GM12864 (cell line): ENCODE results near the gene PWWP2A.

Experiments
- DNase-seq: peaks from one replicate; pipeline ENCODE4 v3.0.0-alpha.2; 2011; ENCODE audit warnings: low read depth
- H3K4me3 ChIP-seq: 2 replicates; pipeline ENCODE4 v1.5.1; 2011; ENCODE audit warnings: mild to moderate bottlenecking, low read depth, low read length, control low read depth
- TF ChIP-seq, protein P1 (sequence below): IDR thresholded peaks from 2 replicates; pipeline ENCODE4 v1.5.1; 2011; ENCODE audit warnings: low read depth, mild to moderate bottlenecking, moderate library complexity, low read length, control low read depth, inconsistent platforms; ENCODE audit errors: missing control alignments

The PWWP2A gene

GRCh38 chr5:160096178-160096577 lies 23.1 kb downstream of the PWWP2A start:
- TF ChIP-seq, protein P1, sequence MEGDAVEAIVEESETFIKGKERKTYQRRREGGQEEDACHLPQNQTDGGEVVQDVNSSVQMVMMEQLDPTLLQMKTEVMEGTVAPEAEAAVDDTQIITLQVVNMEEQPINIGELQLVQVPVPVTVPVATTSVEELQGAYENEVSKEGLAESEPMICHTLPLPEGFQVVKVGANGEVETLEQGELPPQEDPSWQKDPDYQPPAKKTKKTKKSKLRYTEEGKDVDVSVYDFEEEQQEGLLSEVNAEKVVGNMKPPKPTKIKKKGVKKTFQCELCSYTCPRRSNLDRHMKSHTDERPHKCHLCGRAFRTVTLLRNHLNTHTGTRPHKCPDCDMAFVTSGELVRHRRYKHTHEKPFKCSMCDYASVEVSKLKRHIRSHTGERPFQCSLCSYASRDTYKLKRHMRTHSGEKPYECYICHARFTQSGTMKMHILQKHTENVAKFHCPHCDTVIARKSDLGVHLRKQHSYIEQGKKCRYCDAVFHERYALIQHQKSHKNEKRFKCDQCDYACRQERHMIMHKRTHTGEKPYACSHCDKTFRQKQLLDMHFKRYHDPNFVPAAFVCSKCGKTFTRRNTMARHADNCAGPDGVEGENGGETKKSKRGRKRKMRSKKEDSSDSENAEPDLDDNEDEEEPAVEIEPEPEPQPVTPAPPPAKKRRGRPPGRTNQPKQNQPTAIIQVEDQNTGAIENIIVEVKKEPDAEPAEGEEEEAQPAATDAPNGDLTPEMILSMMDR = no peak
- H3K4me3 ChIP-seq = no peak overlapping the region
- no peak for DNase-seq

GRCh38 chr5:160092960-160093707 lies 26.1 kb downstream of the PWWP2A start:
- TF ChIP-seq, protein P1 = no peak
- H3K4me3 ChIP-seq = peak overlapping the region; percentile 16; the same call in 1 of the 2 replicates
- peak; percentile 44 for DNase-seq

- no peak for DNase-seq
- no peak overlapping the region for H3K4me3 ChIP-seq
- TF ChIP-seq, protein P1 = no peak
Observed at GRCh38 chr5:160092514-160092913, 26.7 kb downstream of the PWWP2A start.

- H3K4me3 ChIP-seq = no peak overlapping the region
- no peak for DNase-seq
- TF ChIP-seq, protein P1 = no peak
Observed at GRCh38 chr5:160090059-160090458, 29.2 kb downstream of the PWWP2A start.

GRCh38 chr5:160089531-160089930 lies 29.7 kb downstream of the PWWP2A start:
- TF ChIP-seq, protein P1 = no peak
- no peak overlapping the region for H3K4me3 ChIP-seq
- DNase-seq = no peak

- TF ChIP-seq, protein P1 = no peak
Observed at GRCh38 chr5:160088805-160089204, 30.4 kb downstream of the PWWP2A start.

GRCh38 chr5:160087199-160087598 lies 32.1 kb downstream of the PWWP2A start:
- TF ChIP-seq, protein P1 = no peak
- no peak for DNase-seq
- H3K4me3 ChIP-seq = no peak overlapping the region

More at GRCh38 chr5:160088805-160089204, 30.4 kb downstream of the PWWP2A start:
- H3K4me3 ChIP-seq = no peak overlapping the region
- no peak for DNase-seq
